Vagina (tissue), 2 donors: ENCODE measurements around the gene CCL28. TPM values are rescaled to one million over a fixed set of nuclear protein-coding genes. Genes with fewer than 3 reads are reported as not detected.

Experiments
- DNase-seq, 2 donors: peaks; one replicate each; pipeline ENCODE4 v3.0.0-alpha.2; 2017; ENCODE audit errors: extremely low spot score in 2 of 2
- H3K27ac ChIP-seq: fragments of 200-600 bp; sonication (generic); one replicate; pipeline ENCODE4 v1.5.1; 2019
- H3K27me3 ChIP-seq: fragments of 200-600 bp; sonication (generic); one replicate; pipeline ENCODE4 v1.5.1; 2019
- H3K36me3 ChIP-seq, 2 donors: fragments of 200-600 bp; sonication (generic); one replicate each; pipeline ENCODE4 v1.5.1; 2017 to 2019
- H3K4me1 ChIP-seq: fragments of 200-600 bp; sonication (generic); one replicate; pipeline ENCODE4 v1.5.1; 2019
- H3K4me3 ChIP-seq, 2 donors: fragments of 200-600 bp; sonication (generic); 1 replicate in 1 of 2; 2 replicates in 1 of 2; pipeline ENCODE4 v1.5.1; 2016 to 2019
- H3K9me3 ChIP-seq: fragments of 200-600 bp; sonication (generic); one replicate; pipeline ENCODE4 v1.5.1; 2019
- CTCF ChIP-seq, 3 experiments: fragments of 450-650 bp in 2 of 3; fragments of 200-600 bp in 1 of 3; sonication (generic) in 1 of 3; IDR thresholded peaks; one replicate each; pipeline ENCODE4 v1.5.1; 2017 to 2019; ENCODE audit warnings: antibody characterized with exemption in 3 of 3, mild to moderate bottlenecking in 2 of 3, moderate library complexity in 2 of 3
- POLR2A ChIP-seq, 2 donors: fragments of 450-650 bp; IDR thresholded peaks; one replicate each; pipeline ENCODE4 v1.6.1; 2017; ENCODE audit warnings: antibody characterized with exemption in 2 of 2, mild to moderate bottlenecking in 2 of 2, moderate library complexity in 2 of 2
- POLR2AphosphoS5 ChIP-seq, 2 donors: sonication (generic); formaldehyde crosslinking; IDR thresholded peaks; one replicate each; pipeline ENCODE4 v1.9.0; 2017; ENCODE audit warnings: antibody characterized with exemption in 2 of 2, mild to moderate bottlenecking in 2 of 2, low read depth in 1 of 2; ENCODE audit not compliant: insufficient read depth in 1 of 2
- intact Hi-C: fragments of 100-400 bp; cut with DNase I; formaldehyde crosslinking; loops from one replicate; pipeline ENCODE4 v1.15.1; 2023
- total RNA-seq: library from RNA; depleted of rRNA; stranded (reverse); fragments of >200 nt; gene quantifications from one replicate; pipeline ENCODE4 v1.2.3, GENCODE V29; 2016

CCL28 gene
- total RNA-seq, 1 donor from 2014 or later: 0.74 TPM

DNA sequence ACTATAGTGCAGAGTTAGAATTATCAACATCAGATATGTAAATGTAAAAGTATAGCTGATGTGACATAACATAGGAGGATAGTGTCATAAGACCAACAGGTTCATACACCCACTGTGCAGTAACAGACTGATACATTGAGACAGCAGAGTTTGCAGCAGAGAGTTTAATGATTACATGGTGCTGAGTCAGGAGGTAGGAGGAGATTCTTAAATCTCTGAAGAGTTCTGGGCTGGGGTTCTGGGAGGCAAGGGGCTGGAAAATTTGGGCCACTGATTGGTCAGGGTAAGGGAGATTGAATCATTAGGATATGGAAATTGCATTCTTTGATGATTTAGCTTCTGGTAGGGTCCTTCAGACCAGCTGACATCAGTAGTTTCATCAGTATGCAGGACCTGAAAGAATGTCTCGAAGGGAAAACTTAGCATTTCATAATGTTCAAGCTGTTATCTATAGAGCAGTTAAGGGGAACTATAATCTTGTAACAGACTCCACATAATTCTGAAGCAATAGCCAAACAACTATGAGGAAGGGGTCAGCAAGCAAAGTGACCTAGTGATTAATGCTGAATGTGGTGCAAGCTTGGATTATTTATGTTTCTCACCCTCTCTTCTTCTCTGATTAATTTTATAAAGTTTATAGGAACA, 35.6 kb downstream of the CCL28 start:
- DNase-seq: no peak
- no peaks in the 10 kb centered on the region for H3K27me3 ChIP-seq
- H3K36me3 ChIP-seq: no peaks in the 10 kb centered on the region
- H3K4me3 ChIP-seq: no peak overlapping the region
- H3K27ac ChIP-seq: no peak overlapping the region
- H3K4me1 ChIP-seq: no peaks in the 10 kb centered on the region
- intact Hi-C loops: no loop called here
- no peaks in the 10 kb centered on the region for H3K9me3 ChIP-seq
- TF ChIP-seq CTCF (IDR thresholded peaks at IDR 0.05) (no peak), POLR2AphosphoS5 (IDR thresholded peaks at IDR 0.05; ENCODE audit: insufficient read depth in 1 of 2, low read depth in 1 of 2) (no peak), POLR2A (IDR thresholded peaks at IDR 0.05) (no peak)

GRCh38 chr5:43371821-43372220, 40.4 kb downstream of the CCL28 start:
- H3K4me3 ChIP-seq: no peak overlapping the region
- DNase-seq: no peak
- H3K9me3 ChIP-seq: no peaks in the 10 kb centered on the region
- TF ChIP-seq POLR2AphosphoS5 (IDR thresholded peaks at IDR 0.05; ENCODE audit: insufficient read depth in 1 of 2, low read depth in 1 of 2) (no peak), CTCF (IDR thresholded peaks at IDR 0.05) (no peak), POLR2A (IDR thresholded peaks at IDR 0.05) (no peak)
- H3K27me3 ChIP-seq: no peaks in the 10 kb centered on the region
- no peak overlapping the region for H3K27ac ChIP-seq
- H3K36me3 ChIP-seq: no peaks in the 10 kb centered on the region
- no peaks in the 10 kb centered on the region for H3K4me1 ChIP-seq
- intact Hi-C loops: no loop called here

DNA sequence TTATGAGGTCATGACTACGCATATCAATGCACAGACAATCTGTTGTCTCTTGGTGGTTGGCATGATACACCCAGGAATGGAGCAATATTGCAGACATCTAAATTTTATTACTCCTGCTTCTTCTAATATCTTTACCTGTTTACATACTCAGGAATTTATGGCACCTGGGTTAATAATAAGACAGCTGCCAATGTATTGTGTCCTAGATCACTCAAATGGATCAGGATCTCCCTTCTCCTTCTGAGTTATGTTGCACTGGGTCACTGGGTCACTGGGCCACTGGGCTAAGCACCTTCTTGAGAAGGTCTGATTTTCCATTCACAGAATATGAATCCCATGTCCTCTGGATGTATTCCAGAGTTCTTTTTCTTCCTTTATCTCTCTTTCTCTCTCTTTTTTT, 41.8 kb downstream of the CCL28 start:
- Histone ChIP-seq H3K27ac (no peak overlapping the region), H3K4me3 (no peak overlapping the region), H3K4me1 (no peaks in the 10 kb centered on the region), H3K9me3 (no peaks in the 10 kb centered on the region), H3K36me3 (no peaks in the 10 kb centered on the region), H3K27me3 (no peaks in the 10 kb centered on the region)
- TF ChIP-seq CTCF (IDR thresholded peaks at IDR 0.05) (no peak), POLR2AphosphoS5 (IDR thresholded peaks at IDR 0.05; ENCODE audit: insufficient read depth in 1 of 2, low read depth in 1 of 2) (no peak), POLR2A (IDR thresholded peaks at IDR 0.05) (no peak)
- DNase-seq: no peak
- intact Hi-C loops: no loop called here

DNA sequence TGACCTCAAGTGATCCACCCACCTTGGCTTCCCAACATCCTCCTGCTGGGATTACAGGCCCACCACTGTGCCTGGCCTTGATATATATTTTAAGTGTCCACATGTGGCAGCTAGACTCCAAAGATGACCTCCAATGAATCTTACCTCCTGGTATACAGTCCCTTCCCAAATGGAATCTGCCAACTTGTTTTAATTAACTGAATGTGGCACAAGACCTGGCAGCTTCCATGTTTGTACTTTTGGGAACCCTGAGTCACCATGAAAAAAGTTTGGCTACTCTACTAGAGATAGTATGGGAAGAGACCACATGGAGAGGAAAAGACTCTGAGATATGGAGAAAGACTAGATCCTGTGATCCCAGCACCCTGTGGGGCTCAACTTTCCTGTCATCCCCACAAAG, 42.5 kb downstream of the CCL28 start:
- Histone ChIP-seq H3K36me3 (no peaks in the 10 kb centered on the region), H3K27ac (no peak overlapping the region), H3K4me3 (no peak overlapping the region), H3K9me3 (no peaks in the 10 kb centered on the region), H3K4me1 (no peaks in the 10 kb centered on the region), H3K27me3 (no peaks in the 10 kb centered on the region)
- intact Hi-C loops: no loop called here
- TF ChIP-seq POLR2AphosphoS5 (IDR thresholded peaks at IDR 0.05; ENCODE audit: insufficient read depth in 1 of 2, low read depth in 1 of 2) (no peak), POLR2A (IDR thresholded peaks at IDR 0.05) (no peak), CTCF (IDR thresholded peaks at IDR 0.05) (no peak)
- DNase-seq: no peak

- no peak overlapping the region for H3K4me3 ChIP-seq
- no peaks in the 10 kb centered on the region for H3K4me1 ChIP-seq
- no peak for DNase-seq
- no peak for TF ChIP-seq POLR2A (IDR thresholded peaks at IDR 0.05)
- no peak for TF ChIP-seq CTCF (IDR thresholded peaks at IDR 0.05)
- TF ChIP-seq POLR2AphosphoS5 (IDR thresholded peaks at IDR 0.05; ENCODE audit: insufficient read depth in 1 of 2, low read depth in 1 of 2): no peak
- no peaks in the 10 kb centered on the region for H3K27me3 ChIP-seq
- intact Hi-C loops: no loop called here
- H3K27ac ChIP-seq: no peak overlapping the region
- no peaks in the 10 kb centered on the region for H3K9me3 ChIP-seq
- no peaks in the 10 kb centered on the region for H3K36me3 ChIP-seq
Measured at GRCh38 chr5:43367909-43368669, 44.1 kb downstream of the CCL28 start.
